GM19438 (cell line): Measurements from ENCODE around the gene OSBPL6.
A peak's percentile ranks its signal among the peaks of the same experiment; 100 is the strongest.
"Not testable (repeated sequence)": the region's sequence is repeated elsewhere in the genome, so short reads cannot be mapped to it uniquely, and the experiment has no call there.

Source experiments
- ATAC-seq: cut with Tn5 transposase; IDR thresholded peaks from one replicate; pipeline ENCODE4 v1.9.1; 2021; ENCODE audit warnings: low read depth; ENCODE audit not compliant: unreplicated experiment

Gene OSBPL6

GRCh38 chr2:178388287-178388686 lies 194.0 kb downstream of the OSBPL6 start:
- ATAC-seq: no peak

GRCh38 chr2:178391701-178392100 lies 197.4 kb downstream of the OSBPL6 start:
- ATAC-seq: no peak

- no peak for ATAC-seq
Measured at GRCh38 chr2:178392215-178392614, 197.9 kb downstream of the OSBPL6 start.

GRCh38 chr2:178394859-178395258 lies 200.5 kb downstream of the OSBPL6 start:
- ATAC-seq: no peak

- no peak for ATAC-seq
Measured at GRCh38 chr2:178395295-178395694, 201.0 kb downstream of the OSBPL6 start.

GRCh38 chr2:178395941-178396570 lies 201.7 kb downstream of the OSBPL6 start:
- no peak for ATAC-seq

GRCh38 chr2:178397002-178397605 lies 202.8 kb downstream of the OSBPL6 start:
- ATAC-seq: peak; percentile 77

GRCh38 chr2:178401994-178402437 lies 207.7 kb downstream of the OSBPL6 start:
- ATAC-seq: no peak

- peak; percentile 39 for ATAC-seq
Measured at GRCh38 chr2:178403671-178404306, 209.5 kb downstream of the OSBPL6 start.

GRCh38 chr2:178404368-178404767 lies 210.1 kb downstream of the OSBPL6 start:
- peak; percentile 99 for ATAC-seq

GRCh38 chr2:178409261-178409660 lies 214.9 kb downstream of the OSBPL6 start:
- no peak for ATAC-seq

- ATAC-seq: no peak
Measured at GRCh38 chr2:178412047-178412446, 217.7 kb downstream of the OSBPL6 start.

GRCh38 chr2:178412453-178412852 lies 218.1 kb downstream of the OSBPL6 start:
- not testable (repeated sequence) for ATAC-seq

- peak; percentile 73 for ATAC-seq
Measured at GRCh38 chr2:178413472-178414265, 219.4 kb downstream of the OSBPL6 start.

- peak; percentile 82 for ATAC-seq
Measured at GRCh38 chr2:178414266-178415247, 220.2 kb downstream of the OSBPL6 start.

- no peak for ATAC-seq
Measured at GRCh38 chr2:178415979-178416378, 221.7 kb downstream of the OSBPL6 start.

GRCh38 chr2:178417916-178418315 lies 223.6 kb downstream of the OSBPL6 start:
- no peak for ATAC-seq

GRCh38 chr2:178418426-178418825 lies 224.1 kb downstream of the OSBPL6 start:
- no peak for ATAC-seq

GRCh38 chr2:178419123-178419522 lies 224.8 kb downstream of the OSBPL6 start:
- no peak for ATAC-seq

GRCh38 chr2:178420463-178420999 lies 226.2 kb downstream of the OSBPL6 start:
- ATAC-seq: no peak
